HepG2 (cell line): Measurements from ENCODE around the gene SLC18A2. TPM values are rescaled to one million over a fixed set of nuclear protein-coding genes. Genes with fewer than 3 reads are reported as not detected.

Experiments
- ATAC-seq: fragments of 200-7000 bp; cut with Tn5 transposase; 3 replicates; pipeline ENCODE4 v1.9.1; 2020; ENCODE audit warnings: mild to moderate bottlenecking, moderate library complexity
- BruUV-seq: library from RNA; stranded (reverse); fragments of 400-500 nt; replicated peaks from 2 replicates; lab custom pipeline; 2021; lab: Mats Ljungman, UMichigan
- CTCF ChIA-PET: fragments of 300-600 bp; formaldehyde crosslinking; extraction: SDS; loops from one replicate; lab custom pipeline; 2021; ENCODE audit warnings: low total read pairs, inconsistent platforms, low intra/inter-chr PET ratio; lab: Yijun Ruan, JAX
- POLR2A ChIA-PET: fragments of 350-600 bp; sonication (Branson Sonifier 250); formaldehyde crosslinking; loops from one replicate; lab custom pipeline; 2020; ENCODE audit warnings: antibody characterized with exemption, inconsistent platforms; lab: Yijun Ruan, JAX
- DNase-seq: peaks from one replicate; pipeline ENCODE4 v3.0.0-alpha.2; 2015; ENCODE audit warnings: low spot score
- FAIRE-seq: peaks from 3 replicates; lab custom pipeline; 2011; peaks lifted over from hg19 to GRCh38; lab: Jason Lieb, UNC
- H2AFZ ChIP-seq: one replicate; pipeline ENCODE4 v1.6.1; 2011; ENCODE audit warnings: low read length, inconsistent platforms
- H3K27ac ChIP-seq: fragments of 300-600 bp; 3 replicates; pipeline ENCODE4 v1.8.0; 2011; ENCODE audit warnings: mixed run types, mild to moderate bottlenecking, mixed read lengths, low read length, inconsistent platforms; ENCODE audit not compliant: insufficient read depth; ENCODE audit errors: extremely low read length
- H3K27me3 ChIP-seq, 2 experiments: fragments of 200-600 bp in 1 of 2; 2 replicates in 1 of 2; 3 replicates in 1 of 2; pipeline versions ENCODE4 v1.6.0 to v1.8.0; 2011; ENCODE audit warnings: low read length in 2 of 2, mild to moderate bottlenecking in 2 of 2, moderate library complexity in 2 of 2, inconsistent platforms in 1 of 2; ENCODE audit not compliant: insufficient read depth in 2 of 2, control insufficient read depth in 1 of 2
- H3K36me3 ChIP-seq, 2 experiments: fragments of 200-600 bp in 1 of 2; replicated peaks in 1 of 2; 2 replicates in 1 of 2; 3 replicates in 1 of 2; pipeline versions ENCODE4 v1.5.1 to v1.8.0; 2011; ENCODE audit warnings: low read length in 2 of 2, inconsistent platforms in 1 of 2; ENCODE audit not compliant: insufficient read depth in 2 of 2, control insufficient read depth in 1 of 2
- H3K4me1 ChIP-seq: 2 replicates; pipeline ENCODE4 v1.5.1; 2012; ENCODE audit warnings: low read length, inconsistent platforms; ENCODE audit not compliant: insufficient read depth
- H3K4me2 ChIP-seq: 2 replicates; pipeline ENCODE4 v1.6.0; 2011; ENCODE audit warnings: low read depth, low read length, inconsistent platforms
- H3K4me3 ChIP-seq, 3 experiments: fragments of 200-600 bp in 1 of 3; sonication (generic), shearing (Covaris generic) in 1 of 3; replicated peaks in 1 of 3; 2 replicates each; pipeline ENCODE4 v1.5.1; 2011 to 2016; ENCODE audit warnings: low read length in 3 of 3, inconsistent platforms in 2 of 3, low read depth in 2 of 3, mild to moderate bottlenecking in 2 of 3, control low read depth in 1 of 3, mixed read lengths in 1 of 3; ENCODE audit not compliant: insufficient read depth in 1 of 3
- H3K79me2 ChIP-seq: one replicate; pipeline ENCODE4 v1.6.1; 2011; ENCODE audit warnings: low read length, inconsistent platforms; ENCODE audit not compliant: insufficient read depth
- H3K9ac ChIP-seq: 2 replicates; pipeline ENCODE4 v1.6.0; 2011; ENCODE audit warnings: mild to moderate bottlenecking, low read depth, low read length, inconsistent platforms; ENCODE audit not compliant: insufficient read depth
- H3K9me3 ChIP-seq: 2 replicates; pipeline ENCODE4 v1.5.1; 2012; ENCODE audit warnings: mild to moderate bottlenecking, low read length
- H4K20me1 ChIP-seq: 2 replicates; pipeline ENCODE4 v1.6.0; 2011; ENCODE audit warnings: inconsistent platforms, mild to moderate bottlenecking, low read length, moderate library complexity; ENCODE audit not compliant: insufficient read depth
- HOXA5 ChIP-seq: sonication (generic); formaldehyde crosslinking; IDR thresholded peaks from 2 replicates; pipeline ENCODE4 v1.4.0; 2020; ENCODE audit warnings: missing genetic modification reagents
- NFE2L2 ChIP-seq: fragments of 150-350 bp; IDR thresholded peaks from 2 replicates; pipeline ENCODE4 v1.6.1; 2014; ENCODE audit warnings: low read length
- ONECUT2 ChIP-seq: sonication (generic); formaldehyde crosslinking; IDR thresholded peaks from 2 replicates; pipeline ENCODE4 v1.4.0; 2020; ENCODE audit warnings: missing genetic modification reagents
- RARG ChIP-seq: sonication (generic); formaldehyde crosslinking; IDR thresholded peaks from 2 replicates; pipeline ENCODE4 v1.4.0; 2020; ENCODE audit warnings: low read depth, mild to moderate bottlenecking, missing genetic modification reagents
- SMAD1 ChIP-seq: sonication (generic); formaldehyde crosslinking; IDR thresholded peaks from 2 replicates; pipeline ENCODE4 v1.4.0; 2020; ENCODE audit warnings: missing genetic modification reagents, low read depth, mild to moderate bottlenecking, borderline replicate concordance
- SP140L ChIP-seq: sonication (generic); formaldehyde crosslinking; IDR thresholded peaks from 2 replicates; pipeline ENCODE4 v1.4.0; 2020; ENCODE audit warnings: missing genetic modification reagents, borderline replicate concordance
- SP2 ChIP-seq: sonication (generic); formaldehyde crosslinking; IDR thresholded peaks from 2 replicates; pipeline ENCODE4 v1.5.1; 2020; ENCODE audit warnings: mild to moderate bottlenecking, missing genetic modification reagents
- TCF7L2 ChIP-seq: IDR thresholded peaks from 2 replicates; pipeline ENCODE4 v1.6.1; 2011; ENCODE audit warnings: mild to moderate bottlenecking, low read depth, low read length, moderate library complexity
- TRAFD1 ChIP-seq: sonication (generic); formaldehyde crosslinking; IDR thresholded peaks from 2 replicates; pipeline ENCODE4 v1.5.1; 2020; ENCODE audit warnings: missing genetic modification reagents, mild to moderate bottlenecking, borderline replicate concordance
- ZFP37 ChIP-seq: sonication (generic); formaldehyde crosslinking; IDR thresholded peaks from 2 replicates; pipeline ENCODE4 v1.4.0; 2020; ENCODE audit warnings: missing genetic modification reagents, borderline replicate concordance
- ZFX ChIP-seq: sonication (generic); formaldehyde crosslinking; IDR thresholded peaks from 2 replicates; pipeline ENCODE4 v1.4.0; 2020; ENCODE audit warnings: mild to moderate bottlenecking, low read depth, missing genetic modification reagents, moderate library complexity
- ZNF225 ChIP-seq: sonication (generic); formaldehyde crosslinking; IDR thresholded peaks from 2 replicates; pipeline ENCODE4 v1.4.0; 2020; ENCODE audit warnings: mild to moderate bottlenecking, missing genetic modification reagents
- ZNF775 ChIP-seq: sonication (generic); formaldehyde crosslinking; IDR thresholded peaks from 2 replicates; pipeline ENCODE4 v1.4.0; 2020; ENCODE audit warnings: missing genetic modification reagents, mild to moderate bottlenecking, moderate library complexity, borderline replicate concordance
- ZNF878 ChIP-seq: sonication (generic); formaldehyde crosslinking; IDR thresholded peaks from 2 replicates; pipeline ENCODE4 v1.8.1; 2023; ENCODE audit warnings: mild to moderate bottlenecking, missing genetic modification reagents, moderate library complexity
- WGBS: methylation state at CpG from one replicate; pipeline ENCODE4 v1.1.6; 2017; ENCODE audit warnings: low lambda C conversion rate; 5-methylcytosine and 5-hydroxymethylcytosine counted together
- in situ Hi-C: cut with HindIII; loops from 2 replicates; pipeline ENCODE4 v1.10.0; 2017; ENCODE audit warnings: low pct_unique_long_range_greater_than_20kb; ENCODE audit not compliant: extremely low pct_ligation_motif_present
- intact Hi-C: fragments of 100-400 bp; cut with micrococcal nuclease; formaldehyde crosslinking; loops from one replicate; pipeline ENCODE4 v1.10.0; 2022; ENCODE audit not compliant: unreplicated experiment
- polyA plus RNA-seq, 8 experiments: library from polyadenylated mRNA; depleted of rRNA in 3 of 8; stranded (reverse) in 7 of 8; unstranded in 1 of 8; fragments of >200 nt; fragmentation: Illumina TruSeq in 4 of 8; extraction: Trizol in 4 of 8; gene quantifications; 2 replicates each; pipeline versions ENCODE4 v1.2.1 to v1.2.3, GENCODE V29; 2011 to 2016; ENCODE audit warnings: low read depth in 4 of 8, missing spikeins in 1 of 8, mixed read lengths in 1 of 8; ENCODE audit not compliant: insufficient read depth in 1 of 8
- total RNA-seq, 5 experiments: library from RNA; depleted of rRNA; stranded (reverse); fragments of >200 nt; fragmentation: Illumina TruSeq; extraction: Trizol; gene quantifications; 2 replicates each; pipeline ENCODE4 v1.2.3, GENCODE V29; 2016; ENCODE audit warnings: low read depth in 1 of 5

The SLC18A2 gene
- total and polyA plus RNA-seq, 2 of the 13 experiments (the other 11 are each of a cell fraction or from before 2014, with no cell fraction given) = not detected

- H3K9ac ChIP-seq = no peak overlapping the region
- H3K27ac ChIP-seq = no peak overlapping the region
- no peaks in the 10 kb centered on the region for H3K4me1 ChIP-seq
- ATAC-seq (no peak; the same call in 2 of the 3 replicates), FAIRE-seq (no peak), DNase-seq (no peak)
- no peaks in the 10 kb centered on the region for H3K79me2 ChIP-seq
- intact Hi-C loops (no loop called here), in situ Hi-C loops (no loop called here)
- no peaks in the 10 kb centered on the region; a peak in 3 of 5 replicates for H3K27me3 ChIP-seq
- no peaks in the 10 kb centered on the region for H4K20me1 ChIP-seq
- no peak for TF ChIP-seq RARG (CRISPR knock-in tag)
- no peak for TF ChIP-seq NFE2L2
- no peak for TF ChIP-seq ZNF878
- no peak for TF ChIP-seq ONECUT2 (CRISPR knock-in tag)
- no peak for TF ChIP-seq ZNF775
- TF ChIP-seq ZFP37 (CRISPR knock-in tag) = no peak
- no peak for TF ChIP-seq SMAD1 (CRISPR knock-in tag)
- no peak for TF ChIP-seq ZNF225
- TF ChIP-seq HOXA5 (CRISPR knock-in tag) = no peak
- TF ChIP-seq SP140L (CRISPR knock-in tag) = no peak
- no peak for TF ChIP-seq TCF7L2
- no peak for TF ChIP-seq TRAFD1
- TF ChIP-seq ZFX = no peak
- TF ChIP-seq SP2 (CRISPR knock-in tag) = no peak
- CTCF ChIA-PET = no interaction called here
- BruUV-seq = no TSS peak
- no peak overlapping the region for H3K4me2 ChIP-seq
- H2AFZ ChIP-seq = no peak overlapping the region
- H3K4me3 ChIP-seq = no peak overlapping the region
- WGBS = 0% methylated on average over 3 of the region's 4 CpGs
- H3K36me3 ChIP-seq = no peaks in the 10 kb centered on the region
- POLR2A ChIA-PET = no interaction called here
- no peaks in the 10 kb centered on the region for H3K9me3 ChIP-seq
These were observed 39.1 kb upstream of the SLC18A2 start for GRCh38 chr10:117201826-117202225.
